GM18519 (cell line): ENCODE measurements around the gene TM9SF3.
A peak's percentile ranks its signal among the peaks of the same experiment; 100 is the strongest.

ENCODE experiments used
- ATAC-seq: cut with Tn5 transposase; IDR thresholded peaks from one replicate; pipeline ENCODE4 v1.9.1; 2021; ENCODE audit warnings: mild to moderate bottlenecking, moderate library complexity; ENCODE audit not compliant: unreplicated experiment, low FRiP score

The TM9SF3 gene

DNA sequence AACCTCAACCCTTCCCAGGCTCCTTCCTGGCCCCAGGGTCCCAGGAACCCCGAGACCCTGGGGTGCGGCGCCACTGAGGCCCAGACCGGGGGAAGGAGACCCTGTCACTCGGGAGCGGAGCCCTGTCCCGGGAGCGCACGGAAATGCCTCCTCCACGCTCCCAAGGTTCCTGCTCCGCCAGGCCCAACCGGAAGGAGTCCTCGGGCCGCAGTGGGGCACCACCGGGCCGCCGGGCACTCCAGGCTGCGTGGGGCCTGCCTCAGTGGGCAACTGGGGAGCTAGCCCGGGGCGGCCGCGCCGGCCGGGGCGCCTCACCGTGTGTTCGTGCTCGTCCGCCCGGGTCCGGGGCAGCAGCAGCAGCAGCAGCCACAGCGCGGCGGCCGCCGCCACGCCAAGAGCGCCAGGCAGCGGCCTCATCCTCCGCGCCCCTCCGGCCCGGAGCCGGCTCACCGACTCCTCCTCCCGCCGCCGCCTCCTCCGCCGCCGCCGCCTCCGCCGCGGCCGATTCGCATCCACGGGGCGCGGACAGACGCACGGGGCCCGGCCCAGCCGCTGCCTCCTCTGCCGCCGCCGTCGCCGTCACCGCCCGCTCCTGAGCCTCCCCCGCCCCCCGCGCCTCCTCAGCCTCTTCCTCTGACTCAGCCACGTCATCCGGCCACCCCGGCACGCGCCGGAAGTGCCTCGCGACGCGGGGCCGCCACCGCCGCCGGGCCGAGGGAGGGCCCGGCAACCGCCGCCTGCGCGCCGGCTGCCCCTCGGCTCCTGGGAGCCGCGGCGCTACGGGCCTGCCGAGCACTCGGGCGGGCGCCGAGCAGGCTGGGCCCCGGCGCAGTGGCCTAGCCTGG, at the start of gene TM9SF3:
TM9SF3 (minus strand) TSS at position 594 of the 845 bp plus-strand sequence; CDS start at position 417, 177 bp downstream.
- peak; percentile 39 for ATAC-seq

DNA sequence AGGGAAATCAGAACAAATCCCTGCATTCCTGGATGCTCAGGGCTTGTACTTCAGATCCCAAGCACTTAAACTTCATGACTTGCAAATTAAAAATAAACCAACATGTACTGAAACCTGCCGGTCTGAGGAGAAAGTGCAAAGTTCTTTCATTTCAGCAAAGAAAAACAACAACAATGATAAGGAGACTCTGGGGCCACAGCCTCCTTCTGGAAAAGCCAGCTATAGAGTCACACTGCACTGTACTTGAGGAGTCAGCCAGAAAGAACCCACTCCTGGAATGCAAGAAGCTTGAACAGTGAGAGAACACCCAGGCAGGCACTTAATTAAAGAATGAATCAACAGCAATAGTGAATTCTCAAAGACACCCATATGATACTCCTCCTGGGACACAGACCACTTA, 49.7 kb upstream of the TM9SF3 start:
- no peak for ATAC-seq

DNA sequence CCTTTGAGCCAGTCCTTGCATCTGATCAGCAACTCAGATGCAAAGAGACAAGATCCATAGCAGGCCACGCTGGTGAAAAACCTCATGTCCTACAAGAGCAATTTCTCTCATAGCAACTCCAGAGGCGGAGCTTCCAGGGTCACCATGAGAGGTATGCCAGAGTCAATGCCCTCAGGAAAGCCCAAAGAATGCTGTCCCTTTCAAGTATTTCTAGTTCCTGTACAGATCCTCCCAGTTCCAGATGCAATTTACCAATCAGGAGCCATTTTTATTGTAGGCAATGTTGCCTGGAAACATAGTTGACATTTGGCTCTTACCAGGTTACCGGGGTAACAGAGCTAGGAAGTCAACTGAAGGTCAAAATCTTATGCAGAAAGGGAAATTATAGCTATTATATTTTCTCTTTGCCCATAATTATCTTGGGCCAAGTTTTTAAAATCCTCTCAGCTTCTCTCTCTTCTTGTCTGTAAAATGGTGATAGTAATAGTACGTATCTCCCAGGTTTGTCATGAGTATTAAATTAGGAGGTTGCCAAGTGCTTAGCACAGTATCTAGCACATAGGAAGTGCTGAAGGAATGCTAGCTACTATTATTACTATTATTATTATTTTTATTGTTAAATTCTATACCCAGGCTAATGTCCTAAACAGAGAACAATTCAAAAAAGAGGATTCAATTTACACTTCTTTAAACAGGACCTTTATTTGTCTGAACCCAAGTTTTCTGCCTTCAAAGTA, 46.3 kb upstream of the TM9SF3 start:
- no peak for ATAC-seq

- no peak for ATAC-seq
Observed at GRCh38 chr10:96627292-96627691, 40.5 kb upstream of the TM9SF3 start.

DNA sequence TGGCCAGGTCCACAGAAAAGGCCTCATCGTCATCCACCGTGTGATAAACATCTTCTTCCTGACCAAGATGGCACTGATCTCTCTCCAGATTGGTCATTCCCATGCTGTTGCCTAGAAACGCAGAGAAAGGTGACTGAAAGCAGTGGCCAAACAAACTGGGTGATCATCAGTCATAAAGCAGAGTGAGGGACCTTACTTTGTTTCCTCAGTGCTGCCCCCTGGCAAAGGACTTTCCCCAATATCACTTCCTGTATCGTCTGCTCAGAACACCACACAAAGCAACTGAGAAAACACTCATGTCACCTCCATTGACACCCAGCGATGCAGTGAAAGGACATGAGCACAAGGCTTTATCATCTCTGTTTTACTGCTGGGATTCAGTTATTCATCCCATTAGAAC, 40.0 kb upstream of the TM9SF3 start:
- no peak for ATAC-seq

DNA sequence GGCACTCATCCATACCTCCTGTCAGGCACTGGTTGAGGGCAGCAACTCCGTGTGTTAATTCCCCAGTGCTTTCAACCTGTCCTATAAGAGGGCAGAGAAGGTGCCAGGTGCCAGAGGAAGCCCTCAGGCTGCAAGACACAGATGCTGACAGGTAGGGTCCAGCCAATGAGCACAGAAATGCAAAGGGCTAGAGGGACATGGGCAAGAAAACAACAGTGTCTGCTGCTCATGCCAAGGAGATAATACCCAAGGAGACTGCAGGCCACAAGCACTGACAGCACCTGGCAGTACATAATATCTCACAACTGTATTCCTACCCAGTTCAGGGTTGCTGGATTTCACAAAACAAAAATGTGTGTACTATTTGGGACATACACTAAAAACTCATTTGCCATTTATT, 38.4 kb upstream of the TM9SF3 start:
- no peak for ATAC-seq

GRCh38 chr10:96622013-96622787, 35.4 kb upstream of the TM9SF3 start:
- no peak for ATAC-seq

- no peak for ATAC-seq
Observed at GRCh38 chr10:96619796-96620773, 33.3 kb upstream of the TM9SF3 start.

DNA sequence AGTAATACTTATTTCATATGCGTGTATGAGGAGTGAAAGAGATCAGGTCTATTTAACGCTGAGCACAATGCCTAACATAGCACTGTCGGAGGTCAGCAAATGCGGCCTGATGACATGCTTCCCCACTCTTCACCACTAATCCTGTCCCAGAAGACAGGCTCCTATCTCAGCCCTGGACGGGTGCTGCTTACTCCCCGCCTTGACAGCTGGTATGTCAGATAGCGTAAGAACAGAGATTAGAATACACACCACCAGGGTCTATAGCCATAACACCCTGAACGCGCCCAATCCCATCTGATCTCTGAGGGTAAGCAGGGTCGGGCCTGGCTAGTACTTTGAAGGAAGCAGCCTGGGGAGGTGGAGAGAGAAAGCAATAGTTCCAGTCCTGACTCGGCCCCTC, 32.3 kb upstream of the TM9SF3 start:
- ATAC-seq, result no peak

GRCh38 chr10:96618653-96619052, 31.8 kb upstream of the TM9SF3 start:
- ATAC-seq, result no peak

DNA sequence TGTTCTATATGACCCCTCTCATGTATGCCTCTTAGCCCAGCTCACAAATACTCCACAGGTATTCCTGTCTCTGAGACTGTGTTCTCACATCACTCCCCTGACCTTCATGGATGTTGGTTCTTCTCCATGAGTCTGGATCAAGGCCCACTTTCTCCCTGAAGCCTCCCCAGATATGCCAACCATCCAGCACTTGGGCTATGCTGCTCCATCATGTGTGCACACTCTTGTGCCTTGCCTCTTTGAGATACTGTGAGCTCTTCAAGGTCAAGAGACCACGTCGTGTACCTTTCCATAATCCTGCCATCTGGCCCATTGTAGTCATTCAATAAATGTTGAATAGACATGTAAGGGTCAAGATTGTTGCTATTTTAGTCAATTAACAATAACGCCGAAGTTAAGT, 30.1 kb upstream of the TM9SF3 start:
- no peak for ATAC-seq

GRCh38 chr10:96614515-96614914, 27.7 kb upstream of the TM9SF3 start:
- no peak for ATAC-seq

- ATAC-seq, result no peak
Observed at GRCh38 chr10:96613576-96613975, 26.8 kb upstream of the TM9SF3 start.

DNA sequence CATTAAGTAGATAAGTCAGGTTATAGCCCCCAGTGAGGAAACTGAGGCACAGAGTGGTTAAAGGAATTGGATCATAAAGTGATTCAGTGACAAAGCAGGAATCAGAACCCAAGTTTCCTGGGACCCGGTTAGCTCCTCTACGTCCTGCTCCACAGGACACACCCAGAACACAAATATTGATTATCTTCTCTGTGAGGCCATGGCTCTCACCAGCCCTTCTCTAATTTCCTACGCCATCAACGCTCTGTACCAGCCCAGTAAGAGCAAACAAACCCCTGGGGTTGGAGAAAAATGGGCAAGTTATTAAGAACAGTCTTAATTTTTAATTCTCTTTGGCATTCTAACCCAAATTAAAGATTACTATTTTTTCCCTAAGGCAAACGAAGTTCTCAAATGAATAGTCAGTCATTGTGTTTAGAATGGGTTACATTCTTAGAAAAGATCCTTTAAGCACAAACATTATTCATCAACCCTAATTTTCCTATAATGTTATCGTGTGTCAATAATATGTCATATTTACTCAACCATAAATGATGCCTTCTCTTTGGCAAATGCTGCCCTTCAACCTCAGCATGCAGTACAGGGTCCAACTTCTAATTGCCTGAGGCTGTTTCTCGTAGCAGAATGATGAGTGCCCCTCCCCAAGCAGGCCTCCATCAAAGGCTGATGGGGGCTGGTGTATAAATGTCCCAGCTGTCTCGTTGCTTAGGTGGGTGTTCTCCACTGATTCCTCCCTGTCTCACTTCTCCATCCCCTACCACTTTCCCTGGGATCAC, 25.4 kb upstream of the TM9SF3 start:
- ATAC-seq, result no peak

GRCh38 chr10:96610817-96611216, 24.0 kb upstream of the TM9SF3 start:
- ATAC-seq, result no peak

GRCh38 chr10:96609510-96609909, 22.7 kb upstream of the TM9SF3 start:
- ATAC-seq, result no peak

DNA sequence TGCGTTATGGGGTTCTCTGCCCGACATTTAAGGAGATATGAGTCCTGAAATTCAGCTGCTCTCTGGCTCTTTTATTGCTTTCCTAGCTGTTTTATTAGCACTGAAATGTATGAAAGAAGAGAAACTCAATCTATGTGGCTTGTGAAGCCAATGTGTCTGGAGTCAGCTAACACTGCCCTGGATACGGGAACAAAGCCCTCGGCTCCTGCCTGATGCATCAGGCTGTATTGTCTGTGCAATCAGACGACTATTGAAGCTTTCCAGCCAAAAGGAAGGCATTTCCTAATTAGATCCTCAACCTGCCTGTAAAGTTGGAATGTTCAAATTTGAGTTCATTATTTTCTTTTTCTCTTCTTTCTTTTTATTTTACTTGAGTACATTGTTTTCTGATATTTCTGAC, 22.0 kb upstream of the TM9SF3 start:
- no peak for ATAC-seq

DNA sequence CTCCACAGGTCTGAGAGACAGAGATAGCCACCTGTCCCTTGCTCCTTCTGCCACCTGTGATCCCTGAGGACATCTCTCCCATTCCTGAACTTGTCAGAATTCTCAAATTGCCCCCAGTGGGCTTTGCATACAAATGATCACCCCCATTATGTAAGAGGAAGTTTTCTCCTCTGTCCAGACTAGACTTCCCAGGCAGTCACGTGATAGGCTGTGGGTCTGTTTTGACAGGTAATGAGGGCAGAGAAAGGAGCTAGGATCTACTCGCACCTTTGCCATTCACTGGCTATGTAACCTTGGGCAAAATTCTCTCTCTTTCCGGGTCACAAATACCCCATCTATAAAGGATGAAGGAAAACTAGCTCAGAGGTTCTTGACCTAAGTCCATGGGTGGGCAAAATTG, 21.4 kb upstream of the TM9SF3 start:
- no peak for ATAC-seq

DNA sequence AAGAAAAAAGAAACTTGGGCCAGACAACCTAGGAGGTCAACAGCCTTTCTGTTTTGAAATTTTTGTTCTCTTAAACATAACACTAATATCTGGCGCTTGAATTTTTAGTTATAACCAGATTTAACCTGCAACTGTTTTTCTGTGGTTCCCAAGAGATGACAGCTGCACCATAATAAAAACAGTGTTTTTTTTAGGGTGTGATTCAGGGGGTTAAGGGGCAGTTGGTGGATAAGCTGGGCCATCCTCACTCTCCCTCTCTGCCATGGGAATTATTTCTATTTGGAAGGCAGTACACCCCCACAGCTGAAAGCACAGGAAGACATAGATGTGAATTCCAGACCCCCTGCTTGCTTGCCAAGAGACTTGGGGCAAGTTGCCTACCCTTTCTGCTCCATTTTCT, 20.1 kb upstream of the TM9SF3 start:
- ATAC-seq, result no peak
